Heart left ventricle (tissue), 13 donors: Measurements from ENCODE around the gene SZT2.

ENCODE experiments used
- POLR2A ChIP-seq, 2 donors: fragments of 450-650 bp; IDR thresholded peaks; one replicate each; pipeline ENCODE4 v1.6.1; 2017; ENCODE audit warnings: antibody characterized with exemption in 2 of 2, mild to moderate bottlenecking in 2 of 2, moderate library complexity in 2 of 2
- TF ChIP-seq, protein P1 (sequence below), 12 donors: fragments of 200-600 bp; sonication (generic) in 4 of 12; IDR thresholded peaks; one replicate each; pipeline versions ENCODE4 v1.5.0 to v1.8.0; 2018 to 2022; ENCODE audit warnings: antibody characterized with exemption in 12 of 12, mild to moderate bottlenecking in 5 of 12
- donor health status: ischemic (EF 13 %, LVEDD 7.1; RV severe dilation, severe dysfunction).
- donor health status: DM: no; HTN: yes; CAD: no.
- donor health status: DM: no; HTN: no; CAD: no.
- donor health status: ischemic (EF 25% LVEDD 6.9; RV normal size, moderate dysfunction).
- donor health status: ischemic (EF 25% LVEDD 5.7; RV mildly dilated, moderate dysfunction).
- donor health status: ischemic (EF 35%, LVEDD 5.7; RV mildly dilated, moderate dysfunction).
- donor health status: nonischemic (EF 11% LVEDD 7.7; RV severe dilation, severe dysfunction).
- donor health status: DM: yes; HTN: yes; CAD: no.
- donor health status: PGD.
- donor health status: ischemic (EF 29% LVEDD 5.4; RV normal size, mild dysfunction).
- donor health status: nonischemic (EF 23%, LVEDD 6.1; RV moderate dilation, normal function).

DNA sequence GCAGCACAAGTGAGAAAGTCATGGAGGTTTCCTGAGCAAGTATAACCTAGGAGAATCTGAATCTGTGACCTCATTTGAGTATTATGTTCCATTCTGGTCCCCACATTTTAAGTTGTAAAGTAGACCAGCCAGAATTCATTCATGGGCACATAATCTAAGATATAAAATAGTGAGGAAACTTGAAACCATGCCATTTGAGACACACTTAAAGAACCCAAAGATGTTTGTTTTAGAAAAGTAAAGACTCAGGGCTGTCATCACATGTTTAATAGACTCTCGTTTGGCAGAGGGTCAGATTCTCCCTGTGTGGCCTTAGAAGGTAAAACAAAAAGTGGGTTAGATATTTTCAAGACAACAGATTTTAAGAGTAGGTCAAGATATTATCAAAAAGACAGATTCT, 6.4 kb downstream of the SZT2 start:
- TF ChIP-seq, protein P1, sequence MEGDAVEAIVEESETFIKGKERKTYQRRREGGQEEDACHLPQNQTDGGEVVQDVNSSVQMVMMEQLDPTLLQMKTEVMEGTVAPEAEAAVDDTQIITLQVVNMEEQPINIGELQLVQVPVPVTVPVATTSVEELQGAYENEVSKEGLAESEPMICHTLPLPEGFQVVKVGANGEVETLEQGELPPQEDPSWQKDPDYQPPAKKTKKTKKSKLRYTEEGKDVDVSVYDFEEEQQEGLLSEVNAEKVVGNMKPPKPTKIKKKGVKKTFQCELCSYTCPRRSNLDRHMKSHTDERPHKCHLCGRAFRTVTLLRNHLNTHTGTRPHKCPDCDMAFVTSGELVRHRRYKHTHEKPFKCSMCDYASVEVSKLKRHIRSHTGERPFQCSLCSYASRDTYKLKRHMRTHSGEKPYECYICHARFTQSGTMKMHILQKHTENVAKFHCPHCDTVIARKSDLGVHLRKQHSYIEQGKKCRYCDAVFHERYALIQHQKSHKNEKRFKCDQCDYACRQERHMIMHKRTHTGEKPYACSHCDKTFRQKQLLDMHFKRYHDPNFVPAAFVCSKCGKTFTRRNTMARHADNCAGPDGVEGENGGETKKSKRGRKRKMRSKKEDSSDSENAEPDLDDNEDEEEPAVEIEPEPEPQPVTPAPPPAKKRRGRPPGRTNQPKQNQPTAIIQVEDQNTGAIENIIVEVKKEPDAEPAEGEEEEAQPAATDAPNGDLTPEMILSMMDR (IDR thresholded peaks at IDR 0.05): no peak
- TF ChIP-seq POLR2A (IDR thresholded peaks at IDR 0.05): no peak
